NCI-H1436 (cell line): ENCODE data around the gene PRCD.
"Not testable (repeated sequence)": the region's sequence is repeated elsewhere in the genome, so short reads cannot be mapped to it uniquely, and the experiment has no call there.

Experiments
- DNase-seq: peaks from one replicate; lab custom pipeline; 2025; lab: John Stamatoyannopoulos, UW

Gene PRCD

GRCh38 chr17:76527430-76528111 lies 12.3 kb upstream of the PRCD start:
- DNase-seq: no peak

DNA sequence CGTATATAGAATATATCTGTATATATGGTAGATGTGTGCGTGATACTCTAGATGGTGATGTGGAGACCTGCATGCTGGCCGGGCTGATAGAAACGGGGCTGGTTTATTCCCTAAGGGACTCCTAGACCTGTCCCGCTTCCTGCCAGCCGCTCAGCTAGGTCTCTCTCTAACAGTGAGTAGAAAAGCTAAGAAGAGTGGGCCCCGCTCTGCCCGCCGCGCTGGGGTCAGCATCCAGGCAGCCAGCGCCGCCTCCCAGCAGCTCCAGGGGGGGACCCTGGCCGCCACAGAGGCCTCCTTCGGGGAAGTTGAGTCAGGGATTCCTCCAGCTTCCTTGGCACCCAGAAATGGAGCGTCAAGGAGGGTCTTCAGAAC lies 11.7 kb upstream of the PRCD start:
- DNase-seq: no peak

DNA sequence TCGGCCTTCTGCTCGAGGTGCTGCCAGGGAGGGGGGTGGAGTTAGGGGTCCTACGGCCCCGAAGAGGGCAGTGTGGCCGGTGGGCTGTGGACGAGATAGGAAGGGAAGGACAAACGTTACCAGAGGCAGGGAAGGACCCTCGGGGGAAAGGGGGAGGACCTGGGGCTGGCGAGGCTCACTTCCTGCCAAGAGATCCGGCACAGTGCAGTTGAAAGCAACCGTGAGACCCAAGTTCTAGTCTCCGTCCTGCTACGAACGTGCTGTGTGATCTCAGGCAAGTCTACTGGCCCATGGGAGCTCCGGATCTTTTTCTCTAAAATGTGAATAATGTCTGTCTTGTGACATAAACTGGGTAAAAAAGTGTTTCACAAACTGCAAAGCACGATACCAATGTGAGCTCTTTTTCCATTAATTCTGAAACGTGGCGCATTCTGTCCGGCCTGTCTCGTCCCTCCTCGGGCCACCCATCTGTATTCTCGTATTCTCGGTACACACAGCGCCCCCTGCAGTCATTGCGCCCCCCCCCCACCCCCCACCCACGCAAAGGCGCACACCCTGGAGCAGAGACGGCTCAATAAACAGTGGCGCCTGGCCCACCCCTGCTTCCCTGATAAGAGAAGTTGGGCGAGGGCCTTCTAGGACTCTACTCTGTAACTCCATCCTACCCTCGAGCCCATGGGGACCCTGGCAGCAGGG lies 11.2 kb upstream of the PRCD start:
- no peak for DNase-seq

DNA sequence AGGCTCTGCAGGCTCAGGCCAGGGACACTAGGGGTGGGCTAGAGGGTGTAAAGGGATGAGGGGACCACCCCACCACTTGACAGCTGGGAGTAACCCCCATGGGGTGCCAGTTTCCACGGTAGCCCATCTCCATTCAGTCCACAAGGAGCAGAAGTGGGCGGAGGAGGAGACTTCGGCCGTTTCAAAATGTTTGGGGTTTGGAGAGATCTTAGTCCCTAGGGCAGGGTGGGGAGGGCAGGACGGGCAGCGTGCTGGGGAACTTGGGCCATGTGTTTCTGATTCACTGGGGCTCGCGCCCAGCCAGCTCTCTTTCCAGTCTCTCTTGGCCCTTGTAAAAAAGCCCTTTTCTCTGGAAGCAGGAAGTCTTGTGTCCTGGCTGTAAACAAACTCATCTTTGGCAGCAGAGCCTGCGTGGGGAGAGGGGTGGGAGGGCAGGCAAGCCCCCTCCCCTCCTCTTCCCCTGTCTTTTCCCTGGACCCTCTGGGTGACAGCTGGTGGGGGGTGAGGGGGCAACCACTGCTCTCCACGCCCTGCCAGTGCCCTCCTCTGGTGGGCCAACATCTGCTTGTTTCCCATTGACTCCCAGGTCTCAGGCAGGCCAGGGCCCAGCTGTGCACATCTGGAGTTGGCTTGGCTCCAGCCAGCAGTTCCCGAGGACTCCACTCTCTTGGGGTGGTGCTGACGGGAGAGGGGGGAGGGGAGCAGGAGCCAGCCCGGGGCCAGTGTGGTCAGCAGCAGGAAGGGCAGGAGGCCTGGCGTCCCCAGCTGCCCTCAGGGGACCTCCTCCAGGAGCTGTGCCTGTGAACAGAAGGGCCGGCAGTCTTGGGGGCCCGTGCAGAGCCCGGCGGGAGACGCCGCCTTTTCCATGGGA lies 10.4 kb upstream of the PRCD start:
- DNase-seq: no peak

DNA sequence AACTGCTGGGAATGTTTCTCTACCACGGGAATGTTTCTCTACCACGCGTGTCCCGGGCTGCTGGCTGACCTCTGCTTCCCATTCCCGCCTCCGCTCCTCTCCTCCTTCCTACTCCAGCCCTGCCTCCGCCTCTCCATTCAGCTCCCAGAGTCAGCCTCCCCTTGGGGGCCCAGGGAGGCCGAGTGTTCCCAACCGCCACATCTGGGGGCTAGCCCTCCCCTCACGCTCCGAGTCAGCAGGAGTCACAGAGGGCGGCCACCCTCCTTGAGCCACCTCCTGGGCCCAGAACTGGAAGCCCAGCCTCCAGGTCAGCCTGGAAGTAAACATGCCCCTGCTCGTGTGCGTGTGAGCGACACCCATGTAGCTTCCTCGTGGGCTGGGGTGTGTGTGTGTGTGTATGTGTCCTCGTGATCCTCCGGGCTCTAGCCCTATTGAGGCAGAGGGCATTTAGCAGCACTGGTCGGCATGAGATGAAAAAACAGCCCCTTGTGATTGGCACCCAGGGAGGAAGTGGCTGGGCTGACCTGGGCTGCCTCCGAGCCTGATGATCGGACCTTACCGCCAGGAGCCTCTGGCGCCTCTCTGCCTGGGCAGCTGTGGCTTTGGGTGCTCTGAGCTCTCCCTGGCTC lies 9.6 kb upstream of the PRCD start:
- DNase-seq: no peak

GRCh38 chr17:76530811-76531485 lies 8.9 kb upstream of the PRCD start:
- no peak for DNase-seq

GRCh38 chr17:76531486-76532038 lies 8.3 kb upstream of the PRCD start:
- DNase-seq: no peak

DNA sequence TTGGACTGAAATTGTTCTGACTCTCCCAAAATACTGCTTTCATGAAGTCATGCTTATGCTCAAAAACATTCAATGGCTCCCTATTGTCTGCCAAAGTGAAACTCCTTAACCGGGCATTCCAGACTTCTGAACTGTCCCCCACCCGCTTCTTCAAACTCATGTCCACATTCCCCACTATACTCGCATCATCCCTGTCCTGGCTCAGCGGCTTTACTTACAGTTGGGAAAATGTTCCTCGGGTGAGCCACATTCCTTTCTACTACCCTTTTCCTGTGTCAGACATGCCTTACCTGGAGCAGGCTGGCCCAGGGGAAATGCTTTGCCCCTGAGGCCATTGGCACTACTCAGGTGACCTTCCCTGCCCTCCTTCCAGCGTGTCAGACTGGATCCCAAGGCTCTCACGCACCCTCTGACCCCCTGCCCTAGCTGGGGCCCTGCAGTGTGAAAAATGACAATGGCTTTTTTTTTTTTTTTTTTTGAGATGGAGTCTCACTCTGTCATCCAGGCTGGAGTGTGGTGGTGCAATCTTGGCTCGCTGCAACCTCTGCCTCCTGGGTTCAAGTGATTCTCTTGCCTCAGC lies 7.7 kb upstream of the PRCD start:
- no peak for DNase-seq

DNA sequence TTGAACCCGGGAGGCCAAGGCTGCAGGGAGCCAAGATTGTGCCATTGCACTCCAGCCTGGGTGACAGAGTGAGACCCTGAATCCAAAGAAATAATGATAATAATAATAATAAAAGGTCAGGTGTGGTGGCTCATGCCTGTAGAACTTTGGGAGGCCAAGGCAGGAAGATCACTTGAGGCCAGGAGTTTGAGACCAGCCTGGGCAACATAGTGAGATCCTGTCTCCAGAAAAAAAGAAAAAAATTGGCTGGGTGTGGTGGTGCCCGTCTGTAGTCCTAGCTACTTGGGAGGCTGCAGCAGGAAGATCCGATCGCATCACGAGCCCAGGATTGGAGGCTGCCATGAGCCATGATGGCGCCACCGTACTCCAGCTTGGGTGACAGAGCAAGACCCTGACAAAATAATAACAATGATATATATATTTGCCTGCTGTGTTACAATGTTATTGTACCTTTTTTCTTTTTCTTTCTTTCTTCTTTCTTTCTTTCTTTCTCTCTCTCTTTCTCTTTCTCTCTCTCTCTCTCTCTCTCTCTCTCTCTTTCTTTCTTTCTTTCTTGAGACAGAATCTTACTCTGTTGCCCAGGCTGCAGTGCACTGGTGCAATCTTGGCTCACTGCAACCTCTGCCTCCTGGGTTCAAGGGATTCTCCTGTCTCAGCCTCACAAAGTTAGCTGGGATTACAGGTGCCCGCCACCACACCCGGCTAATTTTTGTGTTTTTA lies 6.0 kb upstream of the PRCD start:
- DNase-seq: not testable (repeated sequence)

DNA sequence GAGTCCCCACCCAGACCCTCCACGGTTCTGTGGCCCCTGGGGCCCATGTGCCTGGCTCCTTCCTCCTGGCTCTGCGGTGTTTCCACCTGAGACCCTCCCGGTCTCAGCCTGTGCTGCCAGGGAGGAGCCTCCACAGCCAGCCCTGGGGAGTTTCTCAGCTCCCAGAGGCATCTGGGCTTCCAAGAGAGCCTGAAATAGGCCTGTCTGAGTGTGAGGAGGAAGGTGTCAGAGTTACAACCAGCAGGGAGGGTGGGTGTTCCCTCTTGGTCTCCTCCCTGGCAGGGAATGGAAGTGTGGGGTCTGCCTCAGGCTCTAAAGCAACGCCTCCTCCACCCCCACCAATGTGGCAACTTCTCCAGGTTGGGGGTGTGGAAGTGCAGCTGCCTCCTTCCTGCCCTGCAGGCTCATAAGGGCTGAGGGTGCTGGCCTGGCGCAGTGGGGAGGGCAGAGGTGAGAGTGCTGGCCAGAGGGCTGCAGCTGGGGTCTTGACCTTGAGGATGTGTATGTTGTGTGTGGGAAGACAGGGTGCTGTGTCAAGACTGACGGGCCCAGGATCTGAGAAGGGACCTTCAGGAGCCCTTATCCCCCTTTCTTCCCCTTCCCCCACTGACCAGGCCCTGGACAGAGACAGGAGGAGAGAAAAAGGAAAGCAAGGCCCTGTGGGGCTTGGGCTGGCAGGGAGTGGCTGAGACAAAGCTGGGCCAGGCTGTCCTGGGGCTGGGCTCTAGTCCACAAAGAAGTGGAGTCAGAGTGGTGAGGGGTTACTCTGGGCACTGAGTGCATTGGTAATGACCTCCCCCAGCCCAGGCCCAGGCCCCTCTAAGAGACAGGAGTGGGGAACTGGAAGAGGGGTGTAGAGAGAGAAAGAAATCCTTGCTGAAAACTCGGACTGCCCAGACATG lies 4.8 kb upstream of the PRCD start:
- no peak for DNase-seq

GRCh38 chr17:76535788-76536510 lies 3.9 kb upstream of the PRCD start:
- DNase-seq: no peak

GRCh38 chr17:76536511-76537287 lies 3.1 kb upstream of the PRCD start:
- DNase-seq: no peak

- DNase-seq: no peak
Observed at GRCh38 chr17:76537288-76537577, 2.6 kb upstream of the PRCD start.

DNA sequence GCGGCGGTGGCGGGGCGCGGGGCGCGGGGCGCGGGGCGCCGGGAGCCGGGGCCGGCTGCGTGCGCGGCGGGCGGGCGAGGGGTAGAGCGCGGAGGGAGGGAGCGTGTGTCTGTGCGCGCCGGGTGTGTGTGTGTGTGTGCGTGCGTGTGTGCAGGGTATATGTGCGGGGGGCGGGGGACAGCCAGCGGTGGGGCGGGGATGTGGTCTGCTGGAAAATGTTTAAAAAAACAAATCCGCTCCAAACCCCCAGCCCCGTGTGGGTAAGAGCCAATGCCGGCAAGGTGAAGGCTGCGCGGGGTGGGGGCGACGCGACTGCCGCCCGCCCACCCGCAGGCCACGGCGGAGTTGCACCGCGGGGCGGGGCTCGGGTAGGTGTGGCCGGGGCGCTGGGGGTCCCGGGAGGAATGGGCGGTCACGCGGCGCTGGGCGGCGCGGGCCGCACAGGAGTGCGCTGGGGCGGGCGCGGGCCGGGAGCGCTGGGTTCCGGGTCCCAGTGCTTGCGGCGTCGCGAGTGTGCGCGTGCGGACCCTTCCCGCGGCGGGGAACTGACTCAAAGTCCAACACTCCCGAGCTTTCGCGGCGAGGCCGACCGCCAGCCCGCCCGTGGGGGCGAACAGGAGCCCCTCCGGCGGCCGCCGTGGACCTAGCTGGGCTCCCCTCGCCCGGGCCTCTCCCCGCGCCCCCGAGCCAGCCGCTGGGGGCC lies 2.1 kb upstream of the PRCD start, which contains the start of gene CYGB:
Gene CYGB (minus strand): TSS at position 132 of the 703 bp plus-strand sequence. CDS start 167 bp downstream, outside the sequence.
- DNase-seq: no peak

DNA sequence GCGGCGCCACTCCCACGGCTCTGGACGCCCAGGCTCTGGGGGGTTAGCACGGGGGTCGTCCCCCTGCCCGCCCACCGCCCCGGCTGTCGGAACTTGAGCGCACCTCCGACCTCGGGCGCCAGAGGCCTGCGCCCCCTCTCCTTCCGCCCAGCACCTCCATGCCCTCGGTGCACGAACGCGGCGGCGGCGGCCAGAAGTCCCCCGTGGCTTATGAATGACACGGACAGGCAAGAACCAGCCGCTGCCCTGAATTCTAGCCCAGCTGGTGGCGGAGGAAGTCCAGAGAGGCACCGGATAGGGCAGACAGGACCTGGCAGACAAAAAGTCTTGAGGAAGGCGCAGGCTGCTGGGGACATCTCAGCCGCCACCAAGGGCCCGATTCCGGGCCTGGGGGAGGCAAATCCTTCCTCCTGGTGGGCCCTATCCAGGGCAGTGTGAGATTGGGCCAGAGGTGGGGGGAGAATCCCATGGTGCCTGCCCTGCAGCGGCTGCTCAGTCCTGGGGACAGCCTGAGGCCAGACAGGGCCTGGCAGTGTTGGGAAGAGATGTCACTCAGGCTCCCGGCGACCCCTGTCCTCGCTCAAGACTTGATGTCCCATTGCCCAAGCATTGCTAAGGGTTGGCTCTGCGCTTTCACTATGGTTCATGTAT lies 1.4 kb upstream of the PRCD start:
- DNase-seq: no peak

GRCh38 chr17:76538941-76539570 lies 788 bp upstream of the PRCD start:
- no peak for DNase-seq
